ENCODE results near the gene TMEM51.

Gene TMEM51

GRCh38 chr1:15260418-15261154 is 107.0 kb downstream of the TMEM51 start:
- H3K27ac ChIP-seq (ENCODE audit: poor library complexity, severe bottlenecking), result no peak overlapping the region
- peaks cover 5% of the 10 kb centered on the region for H3K4me1 ChIP-seq (ENCODE audit: insufficient read depth, poor library complexity, severe bottlenecking)
- DNase-seq (ENCODE audit: low spot score), result no peak
- no peaks in the 10 kb centered on the region for H3K27me3 ChIP-seq (ENCODE audit: insufficient read depth, poor library complexity, severe bottlenecking)
- TF ChIP-seq, protein P1, sequence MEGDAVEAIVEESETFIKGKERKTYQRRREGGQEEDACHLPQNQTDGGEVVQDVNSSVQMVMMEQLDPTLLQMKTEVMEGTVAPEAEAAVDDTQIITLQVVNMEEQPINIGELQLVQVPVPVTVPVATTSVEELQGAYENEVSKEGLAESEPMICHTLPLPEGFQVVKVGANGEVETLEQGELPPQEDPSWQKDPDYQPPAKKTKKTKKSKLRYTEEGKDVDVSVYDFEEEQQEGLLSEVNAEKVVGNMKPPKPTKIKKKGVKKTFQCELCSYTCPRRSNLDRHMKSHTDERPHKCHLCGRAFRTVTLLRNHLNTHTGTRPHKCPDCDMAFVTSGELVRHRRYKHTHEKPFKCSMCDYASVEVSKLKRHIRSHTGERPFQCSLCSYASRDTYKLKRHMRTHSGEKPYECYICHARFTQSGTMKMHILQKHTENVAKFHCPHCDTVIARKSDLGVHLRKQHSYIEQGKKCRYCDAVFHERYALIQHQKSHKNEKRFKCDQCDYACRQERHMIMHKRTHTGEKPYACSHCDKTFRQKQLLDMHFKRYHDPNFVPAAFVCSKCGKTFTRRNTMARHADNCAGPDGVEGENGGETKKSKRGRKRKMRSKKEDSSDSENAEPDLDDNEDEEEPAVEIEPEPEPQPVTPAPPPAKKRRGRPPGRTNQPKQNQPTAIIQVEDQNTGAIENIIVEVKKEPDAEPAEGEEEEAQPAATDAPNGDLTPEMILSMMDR (IDR thresholded peaks at IDR 0.05; ENCODE audit: poor library complexity, severe bottlenecking), result no peak
- H3K36me3 ChIP-seq (ENCODE audit: low read depth), result no peaks in the 10 kb centered on the region
- H3K9me3 ChIP-seq (ENCODE audit: severe bottlenecking), result no peaks in the 10 kb centered on the region
- no peak overlapping the region for H3K4me3 ChIP-seq (ENCODE audit: severe bottlenecking)
- peak; percentile 56; the same call in 2 of the 3 replicates for ATAC-seq (ENCODE audit: low read depth)

DNA sequence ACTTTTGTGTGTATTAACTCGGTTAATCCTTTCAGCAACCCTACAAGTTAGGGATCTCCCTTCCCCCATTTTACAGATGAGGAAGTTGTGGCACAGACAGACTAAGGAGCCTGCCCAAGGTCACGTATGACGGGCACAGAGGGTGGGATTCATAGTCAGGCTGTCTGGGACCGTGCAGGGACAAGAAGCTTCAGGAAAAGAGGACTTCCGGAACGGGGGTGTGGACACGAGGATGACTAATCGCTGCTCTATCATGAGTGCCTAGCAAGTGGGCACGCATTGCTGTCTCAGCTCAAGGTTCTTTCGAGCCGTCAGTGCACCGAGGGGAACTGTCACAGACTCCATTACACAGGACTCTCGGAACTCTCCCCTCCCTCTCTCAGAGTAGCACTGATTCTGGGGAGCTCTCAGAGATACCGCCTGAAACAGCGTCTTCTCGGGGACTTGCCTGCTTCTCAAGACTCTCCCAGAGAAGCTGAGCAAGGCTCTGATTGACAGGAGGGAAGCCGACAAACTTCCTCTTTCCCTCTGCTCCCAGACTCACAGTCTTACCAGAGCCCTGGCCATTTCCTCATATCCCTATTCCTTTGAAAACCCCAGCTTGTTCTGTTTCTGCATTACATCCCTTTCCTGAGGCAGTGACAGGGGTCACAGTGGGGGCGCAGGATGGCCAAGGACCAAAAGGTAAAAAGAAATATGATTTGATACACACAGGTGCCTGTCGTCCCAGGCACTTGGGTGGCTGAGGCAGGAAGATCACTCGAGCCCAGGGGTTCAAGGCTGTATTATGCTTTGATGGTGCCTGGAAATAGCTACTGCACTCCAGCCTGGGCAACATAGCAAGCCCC is 107.8 kb downstream of the TMEM51 start:
- no peaks in the 10 kb centered on the region for H3K9me3 ChIP-seq (ENCODE audit: severe bottlenecking)
- TF ChIP-seq, protein P1 (IDR thresholded peaks at IDR 0.05; ENCODE audit: poor library complexity, severe bottlenecking), result no peak
- DNase-seq (ENCODE audit: low spot score) (no peak), ATAC-seq (ENCODE audit: low read depth) (no peak)
- H3K27ac ChIP-seq (ENCODE audit: poor library complexity, severe bottlenecking), result no peak overlapping the region
- H3K27me3 ChIP-seq (ENCODE audit: insufficient read depth, poor library complexity, severe bottlenecking), result no peaks in the 10 kb centered on the region
- no peak overlapping the region for H3K4me3 ChIP-seq (ENCODE audit: severe bottlenecking)
- H3K4me1 ChIP-seq (ENCODE audit: insufficient read depth, poor library complexity, severe bottlenecking), result peaks cover 5% of the 10 kb centered on the region
- no peaks in the 10 kb centered on the region for H3K36me3 ChIP-seq (ENCODE audit: low read depth)

DNA sequence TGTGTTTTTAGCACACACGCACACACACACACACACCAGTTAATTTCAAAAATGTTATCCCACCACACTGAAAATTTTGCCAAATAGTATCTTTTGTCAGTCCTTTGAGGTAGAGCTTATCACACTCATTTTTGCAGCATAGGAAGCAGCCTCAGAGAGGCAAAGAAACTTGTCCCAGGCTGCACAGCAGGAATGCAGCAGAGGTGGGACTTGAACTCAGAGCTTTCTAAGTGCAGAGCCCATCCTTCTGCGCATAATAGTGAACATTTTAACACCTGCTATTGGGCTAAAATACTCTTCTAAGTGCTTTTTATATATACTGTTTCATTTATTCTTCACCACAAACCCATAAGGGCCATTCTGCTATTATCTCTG is 108.4 kb downstream of the TMEM51 start:
- Histone ChIP-seq H3K9me3 (ENCODE audit: severe bottlenecking) (no peaks in the 10 kb centered on the region), H3K4me3 (ENCODE audit: severe bottlenecking) (no peak overlapping the region), H3K4me1 (ENCODE audit: insufficient read depth, poor library complexity, severe bottlenecking) (peaks cover 5% of the 10 kb centered on the region), H3K27ac (ENCODE audit: poor library complexity, severe bottlenecking) (no peak overlapping the region), H3K27me3 (ENCODE audit: insufficient read depth, poor library complexity, severe bottlenecking) (no peaks in the 10 kb centered on the region), H3K36me3 (ENCODE audit: low read depth) (no peaks in the 10 kb centered on the region)
- DNase-seq (ENCODE audit: low spot score) (no peak), ATAC-seq (ENCODE audit: low read depth) (no peak)
- TF ChIP-seq, protein P1 (IDR thresholded peaks at IDR 0.05; ENCODE audit: poor library complexity, severe bottlenecking), result no peak

DNA sequence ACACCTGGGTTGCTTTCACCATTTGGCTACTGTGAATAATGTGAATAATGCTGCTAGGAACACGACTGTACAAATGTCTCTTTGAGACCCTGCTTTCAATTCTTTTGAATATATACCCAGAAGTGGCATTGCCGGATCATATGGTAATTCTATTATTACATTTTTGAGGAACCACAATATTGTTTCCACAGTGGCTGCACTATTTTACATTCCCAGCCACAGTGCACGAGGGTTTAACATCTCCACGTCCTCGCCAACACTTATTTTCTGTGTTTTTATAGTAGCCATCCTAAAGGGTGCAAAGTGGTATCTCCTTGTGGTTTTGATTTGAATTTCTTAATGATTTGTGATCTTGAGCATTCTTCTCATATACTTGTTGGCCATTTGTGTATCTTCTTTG is 109.2 kb downstream of the TMEM51 start:
- Histone ChIP-seq H3K4me1 (ENCODE audit: insufficient read depth, poor library complexity, severe bottlenecking) (peaks cover 5% of the 10 kb centered on the region), H3K9me3 (ENCODE audit: severe bottlenecking) (no peaks in the 10 kb centered on the region), H3K4me3 (ENCODE audit: severe bottlenecking) (no peak overlapping the region), H3K36me3 (ENCODE audit: low read depth) (no peaks in the 10 kb centered on the region), H3K27ac (ENCODE audit: poor library complexity, severe bottlenecking) (no peak overlapping the region), H3K27me3 (ENCODE audit: insufficient read depth, poor library complexity, severe bottlenecking) (no peaks in the 10 kb centered on the region)
- DNase-seq (ENCODE audit: low spot score) (no peak), ATAC-seq (ENCODE audit: low read depth) (no peak)
- TF ChIP-seq, protein P1 (IDR thresholded peaks at IDR 0.05; ENCODE audit: poor library complexity, severe bottlenecking), result no peak
